Inferior parietal cortex (tissue), 1 donor: ENCODE results near the gene ZNF580.

Experiments
- DNase-seq: peaks from one replicate; pipeline ENCODE4 v3.0.0-alpha.2; 2016; ENCODE audit errors: extremely low spot score

The ZNF580 gene

GRCh38 chr19:55623130-55623529 is 17.7 kb upstream of the ZNF580 start:
- no peak for DNase-seq

GRCh38 chr19:55623561-55623960 is 17.2 kb upstream of the ZNF580 start:
- no peak for DNase-seq

- DNase-seq = peak; percentile 89
Measured at GRCh38 chr19:55624109-55625003, 16.4 kb upstream of the ZNF580 start, which contains the start of gene ZNF784. Gene ZNF784, minus strand, starts transcription at chr19:55624566. Its CDS starts 5 bp downstream, at chr19:55624561.

GRCh38 chr19:55625004-55625326 is 15.8 kb upstream of the ZNF580 start:
- DNase-seq = no peak

GRCh38 chr19:55626350-55626749 is 14.5 kb upstream of the ZNF580 start:
- no peak for DNase-seq

- peak; percentile 98 for DNase-seq
Measured at GRCh38 chr19:55632463-55632834, 8.4 kb upstream of the ZNF580 start.

GRCh38 chr19:55633861-55634260 is 6.9 kb upstream of the ZNF580 start:
- DNase-seq = no peak

- no peak for DNase-seq
Measured at GRCh38 chr19:55635334-55635717, 5.5 kb upstream of the ZNF580 start.

GRCh38 chr19:55635856-55636440 is 4.9 kb upstream of the ZNF580 start:
- no peak for DNase-seq

GRCh38 chr19:55636723-55637122 is 4.1 kb upstream of the ZNF580 start:
- DNase-seq = no peak

GRCh38 chr19:55637534-55637933 is 3.3 kb upstream of the ZNF580 start:
- no peak for DNase-seq

- no peak for DNase-seq
Measured at GRCh38 chr19:55638864-55639359, 1.9 kb upstream of the ZNF580 start.

- peak; percentile 56 for DNase-seq
Measured at GRCh38 chr19:55640043-55640576, 692 bp upstream of the ZNF580 start.

GRCh38 chr19:55641426-55642152 is 787 bp downstream of the ZNF580 start:
- no peak for DNase-seq

GRCh38 chr19:55642153-55643002 is 1.6 kb downstream of the ZNF580 start:
- DNase-seq = no peak

GRCh38 chr19:55643003-55643886 is 2.4 kb downstream of the ZNF580 start, which contains the start of gene ZNF581:
Gene ZNF581, plus strand, starts transcription at chr19:55643649. Its CDS starts 923 bp downstream, at chr19:55644572.
- peak; percentile 73 for DNase-seq

- no peak for DNase-seq
Measured at GRCh38 chr19:55643887-55644176, 3.0 kb downstream of the ZNF580 start.

GRCh38 chr19:55644191-55644833 is 3.5 kb downstream of the ZNF580 start:
- no peak for DNase-seq

GRCh38 chr19:55644842-55645511 is 4.2 kb downstream of the ZNF580 start:
- no peak for DNase-seq
